AG09309 (cell line): ENCODE results near the gene UBE2QL1.

ENCODE experiments used
- DNase-seq: peaks from one replicate; pipeline ENCODE4 v3.0.0-alpha.2; 2010; ENCODE audit warnings: low read depth
- H3K4me3 ChIP-seq: 2 replicates; pipeline ENCODE4 v1.5.1; 2011; ENCODE audit warnings: mild to moderate bottlenecking, low read depth, low read length, moderate library complexity; ENCODE audit not compliant: control insufficient read depth
- CTCF ChIP-seq: IDR thresholded peaks from 2 replicates; pipeline ENCODE4 v1.5.1; 2011; ENCODE audit warnings: mild to moderate bottlenecking, low read depth, low read length, inconsistent platforms; ENCODE audit not compliant: insufficient read depth, control insufficient read depth; ENCODE audit errors: missing control alignments

The UBE2QL1 gene

GRCh38 chr5:6454628-6455053 lies 6.0 kb downstream of the UBE2QL1 start:
- no peak for TF ChIP-seq CTCF
- no peak for DNase-seq
- H3K4me3 ChIP-seq = no peak overlapping the region

GRCh38 chr5:6455571-6456200 lies 7.0 kb downstream of the UBE2QL1 start:
- TF ChIP-seq CTCF = no peak
- no peak overlapping the region for H3K4me3 ChIP-seq
- no peak for DNase-seq

GRCh38 chr5:6456766-6457370 lies 8.2 kb downstream of the UBE2QL1 start:
- no peak for DNase-seq
- no peak overlapping the region for H3K4me3 ChIP-seq
- TF ChIP-seq CTCF = no peak

GRCh38 chr5:6457592-6457991 lies 8.9 kb downstream of the UBE2QL1 start:
- no peak overlapping the region for H3K4me3 ChIP-seq
- no peak for DNase-seq
- no peak for TF ChIP-seq CTCF

- TF ChIP-seq CTCF = no peak
- DNase-seq = no peak
- H3K4me3 ChIP-seq = no peak overlapping the region
Measured at GRCh38 chr5:6458833-6459232, 10.2 kb downstream of the UBE2QL1 start.

GRCh38 chr5:6459896-6460295 lies 11.2 kb downstream of the UBE2QL1 start:
- no peak overlapping the region for H3K4me3 ChIP-seq
- TF ChIP-seq CTCF = no peak
- DNase-seq = no peak
